ENCODE data around the gene NRBF2.

DNA sequence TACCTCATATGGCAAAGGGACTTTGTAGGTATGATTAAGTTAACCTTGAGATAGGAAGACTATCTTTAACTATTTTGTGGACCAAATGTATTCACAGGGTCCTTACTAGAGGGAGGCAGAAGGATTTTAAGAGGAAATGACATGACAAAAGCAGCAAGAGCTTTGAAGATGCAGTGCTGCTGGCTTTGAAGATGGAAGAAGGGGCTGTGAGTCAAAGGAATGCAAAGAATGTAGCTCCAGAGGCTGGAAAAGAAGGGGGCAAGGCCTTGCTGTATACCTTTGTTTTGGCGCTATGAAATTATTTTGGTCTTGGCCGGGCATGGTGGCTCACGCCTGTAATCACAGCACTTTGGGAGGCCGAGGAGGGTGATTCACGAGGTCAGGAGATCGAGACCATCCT is 3.2 kb upstream of the NRBF2 start:
- TF ChIP-seq, protein P1, sequence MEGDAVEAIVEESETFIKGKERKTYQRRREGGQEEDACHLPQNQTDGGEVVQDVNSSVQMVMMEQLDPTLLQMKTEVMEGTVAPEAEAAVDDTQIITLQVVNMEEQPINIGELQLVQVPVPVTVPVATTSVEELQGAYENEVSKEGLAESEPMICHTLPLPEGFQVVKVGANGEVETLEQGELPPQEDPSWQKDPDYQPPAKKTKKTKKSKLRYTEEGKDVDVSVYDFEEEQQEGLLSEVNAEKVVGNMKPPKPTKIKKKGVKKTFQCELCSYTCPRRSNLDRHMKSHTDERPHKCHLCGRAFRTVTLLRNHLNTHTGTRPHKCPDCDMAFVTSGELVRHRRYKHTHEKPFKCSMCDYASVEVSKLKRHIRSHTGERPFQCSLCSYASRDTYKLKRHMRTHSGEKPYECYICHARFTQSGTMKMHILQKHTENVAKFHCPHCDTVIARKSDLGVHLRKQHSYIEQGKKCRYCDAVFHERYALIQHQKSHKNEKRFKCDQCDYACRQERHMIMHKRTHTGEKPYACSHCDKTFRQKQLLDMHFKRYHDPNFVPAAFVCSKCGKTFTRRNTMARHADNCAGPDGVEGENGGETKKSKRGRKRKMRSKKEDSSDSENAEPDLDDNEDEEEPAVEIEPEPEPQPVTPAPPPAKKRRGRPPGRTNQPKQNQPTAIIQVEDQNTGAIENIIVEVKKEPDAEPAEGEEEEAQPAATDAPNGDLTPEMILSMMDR (IDR thresholded peaks at IDR 0.05; ENCODE audit: insufficient read depth, low read length) = no peak
- TF ChIP-seq POLR2AphosphoS5 (IDR thresholded peaks at IDR 0.05; ENCODE audit: low read depth) = no peak
- no peak for TF ChIP-seq REST (IDR thresholded peaks at IDR 0.05; ENCODE audit: insufficient replicate concordance, low read depth)

All from HL-60 (cell line).